CD14-positive monocyte (primary cell): ENCODE data around the gene HAVCR1. TPM values are rescaled to one million over a fixed set of nuclear protein-coding genes. Genes with fewer than 3 reads are reported as not detected.
"Not testable (repeated sequence)": the region's sequence is repeated elsewhere in the genome, so short reads cannot be mapped to it uniquely, and the experiment has no call there.

Experiments used
- DNase-seq, 3 donors: peaks; one replicate each; pipeline ENCODE4 v3.0.0-alpha.2; 2011 to 2022
- H2AFZ ChIP-seq: 2 replicates; pipeline ENCODE4 v1.6.0; 2012; ENCODE audit warnings: mild to moderate bottlenecking, low read depth, low read length, inconsistent platforms; ENCODE audit not compliant: insufficient read depth, poor library complexity, severe bottlenecking
- H3K27ac ChIP-seq, 2 donors: 1 replicate in 1 of 2; 2 replicates in 1 of 2; pipeline ENCODE4 v1.5.1; 2012 to 2013; ENCODE audit warnings: low read length in 2 of 2, control low read depth in 1 of 2, inconsistent platforms in 1 of 2, low read depth in 1 of 2, mild to moderate bottlenecking in 1 of 2
- H3K27me3 ChIP-seq, 2 donors: one replicate each; pipeline versions ENCODE4 v1.6.0 to v1.6.1; 2011 to 2013; ENCODE audit warnings: low read length in 2 of 2; ENCODE audit not compliant: control insufficient read depth in 2 of 2, insufficient read depth in 2 of 2
- H3K36me3 ChIP-seq, 2 donors: replicated peaks in 1 of 2; 1 replicate in 1 of 2; 2 replicates in 1 of 2; pipeline versions ENCODE4 v1.5.1 to v1.6.1; 2012 to 2013; ENCODE audit warnings: low read length in 2 of 2, control low read depth in 1 of 2, inconsistent platforms in 1 of 2, mild to moderate bottlenecking in 1 of 2; ENCODE audit not compliant: insufficient read depth in 2 of 2, control insufficient read depth in 1 of 2
- H3K4me1 ChIP-seq, 2 donors: 1 replicate in 1 of 2; 2 replicates in 1 of 2; pipeline versions ENCODE4 v1.5.1 to v1.6.1; 2012 to 2013; ENCODE audit warnings: low read length in 2 of 2, control low read depth in 1 of 2, inconsistent platforms in 1 of 2, mild to moderate bottlenecking in 1 of 2, moderate library complexity in 1 of 2; ENCODE audit not compliant: insufficient read depth in 2 of 2, control insufficient read depth in 1 of 2
- H3K4me2 ChIP-seq: replicated peaks from 2 replicates; pipeline ENCODE3; 2012; ENCODE audit warnings: low read length, moderate library complexity, mild to moderate bottlenecking; ENCODE audit not compliant: poor library complexity, severe bottlenecking; ENCODE audit errors: extremely low read depth
- H3K4me3 ChIP-seq, 3 experiments: fragments of 200-600 bp in 1 of 3; sonication (generic) in 1 of 3; replicated peaks in 1 of 3; 1 replicate in 2 of 3; 2 replicates in 1 of 3; pipeline ENCODE4 v1.5.1; 2011 to 2013; ENCODE audit warnings: low read length in 3 of 3, mild to moderate bottlenecking in 3 of 3, control low read depth in 2 of 3, low read depth in 2 of 3, inconsistent platforms in 1 of 3, moderate library complexity in 1 of 3
- H3K79me2 ChIP-seq: 2 replicates; pipeline ENCODE4 v1.6.0; 2012; ENCODE audit warnings: mild to moderate bottlenecking, control low read depth, inconsistent platforms, low read length, moderate library complexity; ENCODE audit not compliant: insufficient read depth
- H3K9ac ChIP-seq: 2 replicates; pipeline ENCODE4 v1.6.0; 2017; ENCODE audit warnings: low read length, mild to moderate bottlenecking; ENCODE audit not compliant: insufficient read depth, poor library complexity, severe bottlenecking
- H3K9me3 ChIP-seq, 2 donors: replicated peaks in 1 of 2; 1 replicate in 1 of 2; 2 replicates in 1 of 2; pipeline versions ENCODE4 v1.5.1 to v1.6.1; 2012 to 2013; ENCODE audit warnings: low read length in 2 of 2, control low read depth in 1 of 2; ENCODE audit not compliant: control insufficient read depth in 1 of 2, insufficient read depth in 1 of 2
- H4K20me1 ChIP-seq: 2 replicates; pipeline ENCODE4 v1.6.0; 2012; ENCODE audit warnings: mild to moderate bottlenecking, low read length, control low read depth, moderate library complexity; ENCODE audit not compliant: insufficient read depth
- H3K27ac Mint-ChIP-seq, 7 donors: one replicate each; pipeline ENCODE4 v1.8.0; 2020; ENCODE audit warnings: mild to moderate bottlenecking in 7 of 7, mixed read lengths in 7 of 7, moderate library complexity in 6 of 7, inconsistent platforms in 2 of 7
- H3K27me3 Mint-ChIP-seq, 3 donors: one replicate each; pipeline ENCODE4 v1.8.0; 2021 to 2022; ENCODE audit warnings: low read depth in 3 of 3, mild to moderate bottlenecking in 3 of 3, mixed read lengths in 3 of 3, moderate library complexity in 3 of 3, inconsistent platforms in 1 of 3
- H3K36me3 Mint-ChIP-seq, 2 donors: one replicate each; pipeline ENCODE4 v1.8.0; 2020; ENCODE audit warnings: mixed read lengths in 2 of 2, inconsistent platforms in 1 of 2, mild to moderate bottlenecking in 1 of 2
- H3K4me1 Mint-ChIP-seq: one replicate; pipeline ENCODE4 v1.8.0; 2020; ENCODE audit warnings: mild to moderate bottlenecking, mixed read lengths
- H3K4me3 Mint-ChIP-seq, 2 donors: one replicate each; pipeline ENCODE4 v1.8.0; 2020; ENCODE audit warnings: mild to moderate bottlenecking in 2 of 2, mixed read lengths in 2 of 2, moderate library complexity in 1 of 2
- H3K9me3 Mint-ChIP-seq, 7 donors: one replicate each; pipeline ENCODE4 v1.8.0; 2020 to 2022; ENCODE audit warnings: mixed read lengths in 7 of 7, mild to moderate bottlenecking in 6 of 7, moderate library complexity in 6 of 7, inconsistent platforms in 2 of 7
- CTCF ChIP-seq: fragments of 200-600 bp; IDR thresholded peaks from one replicate; pipeline ENCODE4 v1.8.0; 2022; ENCODE audit warnings: antibody characterized with exemption, mild to moderate bottlenecking
- WGBS: methylation state at CpG from one replicate; pipeline ENCODE4 v1.1.5; 2013; ENCODE audit warnings: missing lambda C conversion rate; ENCODE audit not compliant: insufficient coverage; 5-methylcytosine and 5-hydroxymethylcytosine counted together
- intact Hi-C, 2 donors: fragments of 100-400 bp; cut with micrococcal nuclease; formaldehyde crosslinking; loops; one replicate each; pipeline versions ENCODE4 v1.15.0 to v1.15.1; 2023
- polyA plus RNA-seq, 3 donors: library from polyadenylated mRNA; depleted of rRNA in 1 of 3; unstranded in 2 of 3; stranded (reverse) in 1 of 3; fragments of 300-500 nt in 2 of 3; fragments of >200 nt in 1 of 3; fragmentation: Illumina TruSeq in 2 of 3; gene quantifications; 1 replicate in 2 of 3; 2 replicates in 1 of 3; pipeline ENCODE4 v1.2.3, GENCODE V29; 2012 to 2021

HAVCR1 gene
- polyA plus RNA-seq, 3 donors, result 1.1 TPM; not detected in 2

- H3K27me3 Mint-ChIP-seq, result peaks cover 0 to 6% (median 2%) of the 10 kb centered on the region in 3 donors
- Histone ChIP-seq H3K4me3 (no peak overlapping the region), H2AFZ (no peak overlapping the region), H3K9ac (no peak overlapping the region), H3K79me2 (no peaks in the 10 kb centered on the region), H4K20me1 (no peaks in the 10 kb centered on the region), H3K4me1 (no peaks in the 10 kb centered on the region), H3K27ac (no peak overlapping the region), H3K36me3 (no peaks in the 10 kb centered on the region), H3K4me2 (no peak overlapping the region), H3K27me3 (no peaks in the 10 kb centered on the region), H3K9me3 (peaks cover 0 to 12% of the 10 kb centered on the region in 2 donors)
- no peak for TF ChIP-seq CTCF
- peaks cover 0 to 19% (median 6%) of the 10 kb centered on the region in 7 donors for H3K9me3 Mint-ChIP-seq
- H3K36me3 Mint-ChIP-seq, result no peaks in the 10 kb centered on the region
- WGBS, result 94% methylated on average over 3 of the region's 4 CpGs
- H3K27ac Mint-ChIP-seq, result no peak overlapping the region
- no peak for DNase-seq
- intact Hi-C loops, result no loop called here
- no peak overlapping the region for H3K4me3 Mint-ChIP-seq
- no peaks in the 10 kb centered on the region for H3K4me1 Mint-ChIP-seq
Observed at GRCh38 chr5:157020511-157021222, 38.2 kb downstream of the HAVCR1 start.

- Histone ChIP-seq H3K79me2 (no peaks in the 10 kb centered on the region), H4K20me1 (no peaks in the 10 kb centered on the region), H3K4me3 (no peak overlapping the region), H3K9me3 (peaks cover 0 to 12% of the 10 kb centered on the region in 2 donors), H3K27ac (no peak overlapping the region), H3K4me2 (no peak overlapping the region), H3K36me3 (no peaks in the 10 kb centered on the region), H3K27me3 (no peaks in the 10 kb centered on the region), H3K4me1 (no peaks in the 10 kb centered on the region), H2AFZ (no peak overlapping the region), H3K9ac (no peak overlapping the region)
- Mint-ChIP-seq H3K9me3 (peaks cover 0 to 21% (median 8%) of the 10 kb centered on the region in 7 donors), H3K27ac (no peak overlapping the region), H3K27me3 (peaks cover 0 to 4% (median 2%) of the 10 kb centered on the region in 3 donors), H3K4me3 (no peak overlapping the region), H3K36me3 (no peaks in the 10 kb centered on the region), H3K4me1 (no peaks in the 10 kb centered on the region)
- TF ChIP-seq CTCF, result no peak
- intact Hi-C loops, result no loop called here
- no peak for DNase-seq
Observed at GRCh38 chr5:157020002-157020401, 38.9 kb downstream of the HAVCR1 start.

- H4K20me1 ChIP-seq, H3K4me2 ChIP-seq, H3K9ac ChIP-seq, H2AFZ ChIP-seq, H3K4me3 Mint-ChIP-seq, H3K27me3 ChIP-seq, H3K27me3 Mint-ChIP-seq, H3K27ac ChIP-seq, H3K36me3 Mint-ChIP-seq, H3K4me3 ChIP-seq, DNase-seq, H3K79me2 ChIP-seq, H3K4me1 ChIP-seq, H3K36me3 ChIP-seq, H3K27ac Mint-ChIP-seq, H3K4me1 Mint-ChIP-seq, intact Hi-C loops: not testable (repeated sequence)
- no CpG with 5 or more reads among the region's 28 CpGs for WGBS
- H3K9me3 ChIP-seq, result peaks cover 0 to 12% of the 10 kb centered on the region in 2 donors
- H3K9me3 Mint-ChIP-seq, result peaks cover 3 to 34% (median 20%) of the 10 kb centered on the region in 7 donors
Observed at GRCh38 chr5:157014143-157014542, 44.8 kb downstream of the HAVCR1 start.
